ENCODE results near the gene CXorf66. TPM values are rescaled to one million over a fixed set of nuclear protein-coding genes. Genes with fewer than 3 reads are reported as not detected.

The CXorf66 gene
- total RNA-seq, 1 donor from 2014 or later: not detected

DNA sequence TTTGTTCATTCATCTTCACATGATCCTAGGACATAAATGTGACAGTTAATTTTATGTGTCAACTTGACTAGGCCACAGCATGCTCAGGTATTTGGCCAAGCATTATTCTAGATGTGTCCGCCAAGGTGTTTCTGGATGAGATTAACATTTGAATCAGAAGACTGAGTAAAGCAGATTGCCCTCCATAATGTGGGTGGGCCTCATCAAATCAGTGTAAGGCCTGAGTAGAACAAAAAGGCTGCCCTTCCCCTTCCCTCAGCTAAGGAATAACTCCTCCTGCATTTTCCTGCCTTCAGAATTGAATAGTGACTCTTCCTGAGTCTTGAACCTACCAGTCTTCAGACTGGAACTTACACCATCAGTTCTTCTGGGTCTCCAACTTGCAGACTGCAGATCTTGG lies 50.9 kb downstream of the CXorf66 start:
- Mint-ChIP-seq H3K27me3 (ENCODE audit: insufficient read depth) (no peaks in the 10 kb centered on the region), H3K27ac (no peak overlapping the region), H3K36me3 (ENCODE audit: low read depth) (peaks cover 7% of the 10 kb centered on the region), H3K9me3 (no peaks in the 10 kb centered on the region), H3K4me1 (ENCODE audit: low read depth) (peaks cover 20% of the 10 kb centered on the region), H3K4me3 (no peak overlapping the region)
- DNase-seq (ENCODE audit: low spot score): no peak
- intact Hi-C loops (cut with micrococcal nuclease): no loop called here

DNA sequence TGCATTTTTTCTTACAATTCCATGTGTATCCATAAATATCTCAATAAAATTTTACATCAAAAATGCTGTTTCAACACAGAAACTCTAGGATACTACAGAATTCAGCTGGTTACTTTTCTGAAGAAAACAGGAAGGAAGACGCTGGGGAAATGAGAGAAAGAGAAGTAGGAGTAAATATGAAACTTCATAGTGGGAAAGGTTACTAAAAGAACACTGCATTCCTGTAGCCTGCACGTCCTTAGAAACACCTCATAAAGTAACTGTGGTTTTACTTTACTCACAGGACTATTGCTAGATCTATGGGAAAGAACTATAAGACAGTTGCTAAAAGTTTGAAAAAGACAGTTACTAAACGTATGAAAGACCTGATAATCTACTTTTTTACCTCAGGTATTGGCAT lies 55.6 kb downstream of the CXorf66 start:
- Mint-ChIP-seq H3K9me3 (no peaks in the 10 kb centered on the region), H3K4me3 (peak overlapping the region; percentile 42), H3K27ac (no peak overlapping the region), H3K36me3 (ENCODE audit: low read depth) (peaks cover 5% of the 10 kb centered on the region), H3K27me3 (ENCODE audit: insufficient read depth) (no peaks in the 10 kb centered on the region), H3K4me1 (ENCODE audit: low read depth) (peaks cover 30% of the 10 kb centered on the region)
- DNase-seq (ENCODE audit: low spot score): no peak
- intact Hi-C loops (cut with micrococcal nuclease): loop anchor here (1.0 kb wide), 1 partner anchor 21 kb away; no protein-coding TSS in a partner anchor

GRCh38 chrX:139907078-139907477 lies 58.2 kb downstream of the CXorf66 start:
- intact Hi-C loops (cut with micrococcal nuclease): no loop called here
- H3K4me1 Mint-ChIP-seq (ENCODE audit: low read depth): peaks cover 30% of the 10 kb centered on the region
- no peak for DNase-seq (ENCODE audit: low spot score)
- no peak overlapping the region for H3K4me3 Mint-ChIP-seq
- no peaks in the 10 kb centered on the region for H3K9me3 Mint-ChIP-seq
- no peaks in the 10 kb centered on the region for H3K27me3 Mint-ChIP-seq (ENCODE audit: insufficient read depth)
- H3K36me3 Mint-ChIP-seq (ENCODE audit: low read depth): peaks cover 5% of the 10 kb centered on the region
- no peak overlapping the region for H3K27ac Mint-ChIP-seq

GRCh38 chrX:139905743-139906142 lies 59.6 kb downstream of the CXorf66 start:
- Mint-ChIP-seq H3K4me3 (no peak overlapping the region), H3K9me3 (no peaks in the 10 kb centered on the region), H3K27me3 (ENCODE audit: insufficient read depth) (no peaks in the 10 kb centered on the region), H3K4me1 (ENCODE audit: low read depth) (peaks cover 22% of the 10 kb centered on the region), H3K36me3 (ENCODE audit: low read depth) (peaks cover 2% of the 10 kb centered on the region), H3K27ac (no peak overlapping the region)
- intact Hi-C loops (cut with micrococcal nuclease): no loop called here
- DNase-seq (ENCODE audit: low spot score): no peak

Other genes starting within 250 kb of the CXorf66 start
- gene ATP11C, start 32.5 kb downstream of the CXorf66 start, total RNA-seq: 17.7 and 18.3 TPM in 2 replicates